ENCODE measurements around the gene APBA1.

Gene APBA1

GRCh38 chr9:69453746-69454145 is 218.4 kb downstream of the APBA1 start:
- H3K36me3 ChIP-seq (ENCODE audit: low read length): no peaks in the 10 kb centered on the region
- H4K20me1 ChIP-seq (ENCODE audit: low read depth, low read length): no peaks in the 10 kb centered on the region
- no peak overlapping the region for H2AFZ ChIP-seq (ENCODE audit: low read depth, low read length, severe bottlenecking)
- no peaks in the 10 kb centered on the region for H3K9me2 ChIP-seq (replicated peaks; ENCODE audit: insufficient read depth, low read length)
- no peaks in the 10 kb centered on the region for H3F3A ChIP-seq (ENCODE audit: insufficient read depth)
- no peaks in the 10 kb centered on the region for H3K79me2 ChIP-seq (ENCODE audit: insufficient read depth, low read length)
- H3K27me3 ChIP-seq (ENCODE audit: low read length): no peaks in the 10 kb centered on the region
- no peak overlapping the region for H3K4me2 ChIP-seq (ENCODE audit: low read depth, low read length, poor library complexity, severe bottlenecking)
- no peaks in the 10 kb centered on the region for H3K9me3 ChIP-seq (ENCODE audit: insufficient read depth, low read length)
- H3K4me3 ChIP-seq (ENCODE audit: insufficient read depth, low read length, poor library complexity, severe bottlenecking): no peak overlapping the region
- no peak overlapping the region for H3K27ac ChIP-seq (ENCODE audit: low read depth, low read length)
- TF ChIP-seq CTCF (IDR thresholded peaks at IDR 0.05; ENCODE audit: insufficient read depth, low read length, poor library complexity, severe bottlenecking) (no peak), EZH2phosphoT487 (conservative IDR thresholded peaks at IDR 0.05; ENCODE audit: low read length) (no peak)
- no peak overlapping the region for H3K9ac ChIP-seq (ENCODE audit: low read length)

- H3K4me3 ChIP-seq (ENCODE audit: insufficient read depth, low read length, poor library complexity, severe bottlenecking): no peak overlapping the region
- H3K9me3 ChIP-seq (ENCODE audit: insufficient read depth, low read length): no peaks in the 10 kb centered on the region
- TF ChIP-seq EZH2phosphoT487 (conservative IDR thresholded peaks at IDR 0.05; ENCODE audit: low read length) (no peak), CTCF (IDR thresholded peaks at IDR 0.05; ENCODE audit: insufficient read depth, low read length, poor library complexity, severe bottlenecking) (no peak)
- H4K20me1 ChIP-seq (ENCODE audit: low read depth, low read length): no peaks in the 10 kb centered on the region
- H3K27ac ChIP-seq (ENCODE audit: low read depth, low read length): no peak overlapping the region
- H3K9ac ChIP-seq (ENCODE audit: low read length): no peak overlapping the region
- no peak overlapping the region for H2AFZ ChIP-seq (ENCODE audit: low read depth, low read length, severe bottlenecking)
- no peaks in the 10 kb centered on the region for H3K36me3 ChIP-seq (ENCODE audit: low read length)
- no peaks in the 10 kb centered on the region for H3K79me2 ChIP-seq (ENCODE audit: insufficient read depth, low read length)
- H3K4me2 ChIP-seq (ENCODE audit: low read depth, low read length, poor library complexity, severe bottlenecking): no peak overlapping the region
- H3K9me2 ChIP-seq (replicated peaks; ENCODE audit: insufficient read depth, low read length): no peaks in the 10 kb centered on the region
- H3F3A ChIP-seq (ENCODE audit: insufficient read depth): no peaks in the 10 kb centered on the region
- H3K27me3 ChIP-seq (ENCODE audit: low read length): no peaks in the 10 kb centered on the region
These were observed 219.9 kb downstream of the APBA1 start for GRCh38 chr9:69452110-69452782.

GRCh38 chr9:69446496-69446895 is 225.7 kb downstream of the APBA1 start:
- Histone ChIP-seq H3K27ac (ENCODE audit: low read depth, low read length) (no peak overlapping the region), H3K4me3 (ENCODE audit: insufficient read depth, low read length, poor library complexity, severe bottlenecking) (no peak overlapping the region), H3F3A (ENCODE audit: insufficient read depth) (no peaks in the 10 kb centered on the region), H3K9ac (ENCODE audit: low read length) (no peak overlapping the region), H3K79me2 (ENCODE audit: insufficient read depth, low read length) (no peaks in the 10 kb centered on the region), H3K9me3 (ENCODE audit: insufficient read depth, low read length) (no peaks in the 10 kb centered on the region), H3K4me2 (ENCODE audit: low read depth, low read length, poor library complexity, severe bottlenecking) (no peak overlapping the region), H3K27me3 (ENCODE audit: low read length) (no peaks in the 10 kb centered on the region), H4K20me1 (ENCODE audit: low read depth, low read length) (no peaks in the 10 kb centered on the region), H3K36me3 (ENCODE audit: low read length) (no peaks in the 10 kb centered on the region), H2AFZ (ENCODE audit: low read depth, low read length, severe bottlenecking) (no peak overlapping the region), H3K9me2 (replicated peaks; ENCODE audit: insufficient read depth, low read length) (no peaks in the 10 kb centered on the region)
- no peak for TF ChIP-seq EZH2phosphoT487 (conservative IDR thresholded peaks at IDR 0.05; ENCODE audit: low read length)
- TF ChIP-seq CTCF (IDR thresholded peaks at IDR 0.05; ENCODE audit: insufficient read depth, low read length, poor library complexity, severe bottlenecking): no peak

Measured in SU-DHL-6 (cell line).